GM04504 (cell line): ENCODE measurements around the gene MZF1.
A peak's percentile ranks its signal among the peaks of the same experiment; 100 is the strongest.
"Not testable (repeated sequence)": the region's sequence is repeated elsewhere in the genome, so short reads cannot be mapped to it uniquely, and the experiment has no call there.

Experiments
- DNase-seq: peaks from one replicate; pipeline ENCODE4 v3.0.0-alpha.2; 2012; ENCODE audit warnings: low read depth

Gene MZF1

DNA sequence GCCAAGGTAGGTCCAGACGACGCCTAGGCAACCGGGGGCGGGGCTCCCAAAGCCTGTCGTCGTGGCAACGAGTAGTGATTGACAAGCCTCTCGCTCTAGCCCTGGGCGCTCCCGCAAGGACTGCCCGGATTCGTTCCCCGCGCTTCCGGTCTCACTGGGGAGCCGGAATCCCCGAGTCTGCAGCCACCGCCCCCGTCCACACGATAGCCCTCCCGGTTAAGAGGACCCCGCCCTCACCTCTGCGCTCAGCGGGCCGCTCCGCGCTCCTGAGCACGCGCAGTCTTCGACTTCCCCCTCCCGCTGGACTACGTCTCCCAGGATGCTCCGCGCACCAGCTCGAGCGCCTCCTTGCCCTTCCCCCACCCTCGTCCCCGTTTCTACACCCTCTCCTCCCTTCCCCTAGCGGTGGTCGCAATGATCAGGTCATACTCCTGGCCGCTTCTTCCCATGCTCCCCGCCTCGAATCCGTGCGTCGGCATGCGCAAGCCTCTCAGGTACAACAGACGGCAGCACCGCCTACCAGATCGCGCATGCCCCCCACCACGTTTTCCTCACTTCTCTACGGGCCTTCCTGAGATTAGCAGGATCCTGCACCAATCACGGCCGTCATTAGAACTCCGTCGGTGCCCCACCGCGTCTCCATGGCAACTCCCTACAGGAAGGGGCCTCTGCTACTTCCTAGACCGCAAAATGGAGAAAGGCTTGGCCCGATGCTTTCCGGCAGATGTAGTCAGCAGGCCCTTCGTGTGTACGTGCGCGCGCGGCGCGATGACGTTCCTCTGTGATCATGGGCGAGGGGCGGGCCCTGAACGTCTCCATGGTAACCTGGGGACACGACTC lies at the start of gene MZF1:
MZF1 (minus strand) TSS at position 518 of the 840 bp plus-strand sequence. CDS start 1,946 bp downstream, outside the sequence.
- peak; percentile 100 for DNase-seq

DNA sequence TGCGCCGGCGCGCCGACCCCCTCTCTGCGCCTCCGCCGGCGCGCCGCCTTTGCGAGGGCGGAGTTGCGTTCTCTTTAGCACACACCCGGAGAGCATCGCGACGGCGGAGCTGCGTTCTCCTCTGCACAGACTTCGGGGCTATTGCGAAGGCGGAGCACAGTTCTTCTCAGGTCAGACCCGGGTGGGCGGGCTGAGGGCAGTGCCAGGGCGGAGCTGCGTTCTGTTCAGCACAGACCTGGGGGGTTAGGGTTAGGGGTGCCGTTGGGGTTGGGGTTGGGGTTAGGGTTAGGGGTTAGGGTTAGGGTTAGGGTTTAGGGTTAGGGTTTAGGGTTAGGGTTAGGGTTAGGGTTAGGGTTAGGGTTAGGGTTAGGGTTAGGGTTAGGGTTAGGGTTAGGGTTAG lies 34.1 kb upstream of the MZF1 start:
- not testable (repeated sequence) for DNase-seq

DNA sequence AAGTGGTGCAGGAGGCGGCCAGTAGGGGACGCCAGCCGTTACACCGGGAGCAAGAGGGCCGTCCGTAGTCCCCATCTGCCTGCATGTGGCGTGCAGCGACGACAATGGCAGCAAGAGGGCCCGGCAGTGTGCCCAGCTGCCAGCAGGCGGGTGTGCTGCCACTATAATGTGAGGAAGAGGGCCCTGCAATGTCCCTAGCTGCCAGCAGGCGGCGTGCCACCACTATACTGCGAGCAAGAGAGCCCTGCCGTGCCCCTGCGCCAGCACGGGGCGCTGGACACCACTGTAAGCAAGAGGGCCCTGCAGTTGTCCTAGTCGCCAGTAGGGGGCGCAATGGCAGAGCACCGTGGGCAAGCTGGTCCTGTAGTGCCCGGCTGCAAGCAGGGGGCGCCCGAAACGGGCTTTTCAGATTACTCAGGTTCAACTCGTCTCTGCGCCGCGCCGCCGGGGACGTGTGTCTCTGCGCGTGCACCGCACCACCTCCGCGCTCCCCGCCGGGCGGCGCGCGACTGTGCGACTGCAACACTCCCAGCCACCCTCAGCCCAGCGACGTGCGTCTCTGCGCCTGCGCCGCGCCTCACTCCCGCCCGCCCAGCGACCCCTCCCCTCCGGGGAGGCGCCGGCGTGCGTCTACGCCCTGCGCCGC lies 33.2 kb upstream of the MZF1 start:
- DNase-seq = not testable (repeated sequence)

DNA sequence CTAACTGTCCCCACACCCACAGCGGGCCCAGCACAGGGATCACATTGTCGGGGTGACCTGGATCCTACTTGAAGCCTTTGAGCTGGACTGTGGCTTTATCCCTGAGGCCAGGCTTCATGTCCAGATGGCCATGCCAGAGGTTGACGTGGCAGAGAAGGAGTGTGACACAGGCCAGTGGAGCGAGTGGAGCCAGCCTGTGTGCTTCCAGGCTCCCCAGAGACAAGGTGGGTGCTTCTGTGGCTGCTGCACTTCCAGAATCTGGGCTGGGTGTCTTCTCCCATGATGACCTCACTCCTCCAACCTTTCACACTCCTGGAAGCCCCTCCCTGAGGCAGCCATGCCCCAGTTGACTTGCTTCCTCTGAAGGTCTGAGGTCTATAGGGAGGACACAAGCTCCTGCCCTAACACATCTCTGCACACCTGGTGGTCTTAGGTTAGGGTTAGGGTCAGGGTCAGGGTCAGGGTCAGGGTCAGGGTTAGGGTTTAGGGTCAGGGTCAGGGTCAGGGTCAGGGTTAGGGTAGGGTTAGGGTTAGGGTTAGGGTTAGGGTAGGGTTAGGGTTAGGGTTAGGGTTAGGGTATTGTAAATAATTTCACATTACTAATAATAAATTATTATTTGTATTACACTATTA lies 13.1 kb upstream of the MZF1 start:
- DNase-seq = no peak

DNA sequence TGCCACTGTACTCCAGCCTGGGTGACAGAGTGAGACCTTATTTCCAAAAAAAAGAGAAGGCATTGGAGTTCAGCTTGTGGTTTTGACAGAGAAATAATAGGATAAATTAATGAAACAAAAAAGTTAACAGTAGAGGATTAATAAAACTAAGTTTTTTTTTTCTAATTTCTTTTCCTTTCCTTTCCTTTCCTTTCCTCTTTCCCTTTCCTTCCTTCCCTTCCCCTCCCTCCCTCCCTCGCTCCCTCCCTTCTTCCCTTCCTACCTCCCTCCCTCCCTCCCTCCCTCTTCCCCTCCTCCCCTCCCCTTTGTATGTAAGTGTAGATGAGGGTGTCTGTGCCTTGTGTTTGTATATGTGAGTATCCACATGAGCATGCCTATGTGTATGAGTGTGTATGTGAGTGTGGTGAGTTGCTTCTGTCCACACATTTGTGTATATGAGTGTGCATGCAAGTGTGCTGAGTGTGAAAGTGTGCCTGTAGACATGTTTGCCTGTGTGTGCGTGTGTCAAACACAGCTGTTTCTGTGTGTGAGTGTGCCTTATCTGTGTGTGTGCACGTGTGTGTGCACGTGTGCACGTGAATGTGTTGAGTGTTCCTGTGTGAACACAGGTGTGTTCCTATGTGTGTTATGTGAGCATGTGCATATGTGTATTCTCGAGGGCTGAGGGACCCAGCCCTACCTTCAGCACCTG lies 12.5 kb upstream of the MZF1 start:
- no peak for DNase-seq

DNA sequence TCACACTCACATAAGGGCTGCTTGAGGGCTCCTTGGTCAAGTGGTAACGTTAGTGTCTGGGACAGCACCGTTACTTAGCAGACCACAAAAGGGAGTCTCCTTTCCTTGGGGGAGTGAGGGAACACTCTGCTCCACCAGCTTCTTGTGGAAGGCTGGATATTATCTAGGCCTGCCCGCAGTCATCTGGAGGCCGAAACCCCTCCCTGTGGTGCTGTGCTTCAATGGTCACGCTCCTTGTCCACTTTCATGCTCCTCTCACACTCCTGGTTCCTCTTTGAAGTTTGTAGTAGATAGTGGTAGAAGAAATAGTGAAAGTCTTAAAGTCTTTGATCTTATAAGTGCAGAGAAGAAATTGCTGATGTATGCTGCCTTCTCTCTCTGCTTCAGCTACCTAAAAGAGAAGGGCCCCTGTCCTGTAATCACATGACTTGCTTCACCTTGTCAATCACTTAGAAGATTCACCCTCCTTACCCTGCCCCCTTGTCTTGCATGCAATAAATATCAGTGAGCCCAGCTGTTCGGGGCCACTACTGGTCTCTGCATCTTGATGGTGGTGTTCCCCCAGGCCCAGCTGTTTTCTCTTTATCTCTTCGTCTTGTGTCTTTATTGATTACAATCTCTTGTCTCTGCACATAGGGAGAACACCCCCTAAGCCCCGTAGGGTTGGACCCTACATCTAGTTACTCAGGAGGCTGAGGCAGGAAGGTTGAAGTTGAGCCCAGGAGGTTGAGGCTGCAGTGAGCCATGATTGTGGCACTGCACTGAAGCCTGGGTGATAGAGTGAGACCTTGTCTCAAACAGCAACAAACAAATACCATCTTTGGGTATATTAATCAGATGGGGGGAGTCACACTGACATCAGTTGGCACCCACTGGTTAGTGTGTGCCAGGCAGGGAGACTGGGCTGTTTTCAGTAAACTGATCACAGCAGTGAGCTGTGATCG lies 11.6 kb upstream of the MZF1 start:
- no peak for DNase-seq

DNA sequence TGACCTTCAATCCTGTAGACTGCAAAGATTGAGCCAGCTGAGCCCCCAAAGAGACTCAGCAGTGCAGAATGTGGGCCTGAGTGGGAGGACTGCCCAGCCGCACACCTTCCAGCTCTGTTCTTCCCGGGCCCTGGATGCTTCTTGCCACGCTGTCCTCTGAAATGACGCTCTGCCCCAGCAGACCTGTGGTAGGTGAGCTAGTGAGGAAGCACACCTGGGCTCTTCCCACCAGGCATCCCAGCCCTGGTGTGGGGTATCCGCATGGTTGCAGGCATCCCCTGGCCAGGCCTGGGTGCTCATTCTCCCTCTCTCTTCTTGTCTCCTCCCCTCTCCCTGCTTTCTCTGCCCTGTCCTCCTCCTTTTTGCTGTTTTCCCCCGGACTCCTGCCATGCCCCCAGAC lies 9.8 kb upstream of the MZF1 start:
- no peak for DNase-seq

DNA sequence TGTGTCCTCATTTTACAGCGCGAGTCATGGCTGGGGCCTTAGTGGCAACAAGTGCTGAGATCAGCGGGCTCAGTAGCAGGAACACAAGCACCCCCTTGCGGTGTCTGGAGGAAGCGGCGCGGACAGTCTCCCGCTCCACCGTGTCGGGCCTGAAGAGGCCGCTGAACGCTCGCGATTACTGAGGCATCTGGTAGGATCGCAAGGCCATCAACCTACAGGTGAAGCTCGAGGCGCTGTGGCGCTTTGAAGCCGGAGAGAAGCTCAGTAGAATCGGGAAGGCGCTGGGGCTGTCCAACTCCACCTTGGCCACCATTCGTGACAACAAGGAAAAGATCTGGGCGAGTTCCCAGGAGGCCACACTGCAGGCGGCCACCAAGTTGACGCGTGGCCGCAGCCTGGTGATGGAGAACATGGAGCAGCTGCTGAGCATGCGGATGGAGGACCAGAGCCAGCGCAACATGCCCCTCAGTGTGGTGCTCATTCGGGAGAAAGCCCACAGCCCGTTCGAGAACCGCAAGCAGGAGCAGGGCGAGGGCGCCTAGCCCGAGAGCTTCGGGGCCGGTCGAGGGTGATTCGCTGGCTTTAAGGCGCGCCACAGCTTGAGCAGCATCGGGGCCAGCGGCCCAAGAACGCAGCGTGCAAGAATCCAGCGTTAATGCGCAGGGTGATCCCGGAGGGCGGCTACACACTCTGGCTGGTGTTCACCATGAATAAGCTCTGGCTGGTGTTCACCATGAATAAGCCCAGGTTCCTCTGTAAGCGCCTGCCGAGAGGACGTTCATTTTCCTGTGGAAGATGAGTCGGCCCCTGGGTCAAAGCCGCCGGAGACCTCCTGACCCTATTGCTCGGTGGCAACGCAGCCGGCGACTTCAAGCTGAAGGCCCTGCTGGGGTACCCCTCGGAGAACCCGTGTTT lies 8.3 kb upstream of the MZF1 start:
- peak; percentile 68 for DNase-seq

DNA sequence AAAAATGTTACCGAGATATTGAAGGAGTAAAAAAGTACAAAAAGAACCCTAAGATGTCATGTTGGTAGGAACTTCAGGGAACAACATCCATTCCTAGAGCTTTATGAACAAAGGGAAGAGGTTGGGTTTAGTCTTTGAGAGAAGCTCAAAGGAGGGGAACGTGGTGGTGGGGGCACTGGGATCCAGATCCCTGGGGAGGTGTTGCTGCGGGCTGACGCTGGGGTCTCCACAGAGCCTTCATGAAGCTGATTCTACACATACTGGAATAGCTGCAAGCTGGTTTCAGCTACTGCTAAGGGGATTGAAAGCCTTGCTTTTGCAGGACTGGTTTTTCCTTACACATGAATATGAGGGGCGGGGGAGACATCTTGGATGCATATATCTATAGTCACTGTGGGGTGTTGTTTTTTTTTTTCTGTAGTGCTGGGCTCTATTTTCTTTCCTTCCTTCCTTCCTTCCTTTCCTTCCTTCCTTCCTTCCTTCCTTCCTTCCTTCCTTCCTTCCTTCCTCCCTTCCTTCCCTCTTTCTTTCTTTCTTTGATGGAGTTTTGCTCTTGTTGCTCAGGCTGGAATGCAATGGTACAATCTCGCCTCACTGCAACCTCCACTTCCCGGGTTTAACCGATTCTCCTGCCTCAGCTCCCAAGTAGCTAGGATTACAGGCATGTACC lies 6.5 kb upstream of the MZF1 start:
- DNase-seq = no peak

DNA sequence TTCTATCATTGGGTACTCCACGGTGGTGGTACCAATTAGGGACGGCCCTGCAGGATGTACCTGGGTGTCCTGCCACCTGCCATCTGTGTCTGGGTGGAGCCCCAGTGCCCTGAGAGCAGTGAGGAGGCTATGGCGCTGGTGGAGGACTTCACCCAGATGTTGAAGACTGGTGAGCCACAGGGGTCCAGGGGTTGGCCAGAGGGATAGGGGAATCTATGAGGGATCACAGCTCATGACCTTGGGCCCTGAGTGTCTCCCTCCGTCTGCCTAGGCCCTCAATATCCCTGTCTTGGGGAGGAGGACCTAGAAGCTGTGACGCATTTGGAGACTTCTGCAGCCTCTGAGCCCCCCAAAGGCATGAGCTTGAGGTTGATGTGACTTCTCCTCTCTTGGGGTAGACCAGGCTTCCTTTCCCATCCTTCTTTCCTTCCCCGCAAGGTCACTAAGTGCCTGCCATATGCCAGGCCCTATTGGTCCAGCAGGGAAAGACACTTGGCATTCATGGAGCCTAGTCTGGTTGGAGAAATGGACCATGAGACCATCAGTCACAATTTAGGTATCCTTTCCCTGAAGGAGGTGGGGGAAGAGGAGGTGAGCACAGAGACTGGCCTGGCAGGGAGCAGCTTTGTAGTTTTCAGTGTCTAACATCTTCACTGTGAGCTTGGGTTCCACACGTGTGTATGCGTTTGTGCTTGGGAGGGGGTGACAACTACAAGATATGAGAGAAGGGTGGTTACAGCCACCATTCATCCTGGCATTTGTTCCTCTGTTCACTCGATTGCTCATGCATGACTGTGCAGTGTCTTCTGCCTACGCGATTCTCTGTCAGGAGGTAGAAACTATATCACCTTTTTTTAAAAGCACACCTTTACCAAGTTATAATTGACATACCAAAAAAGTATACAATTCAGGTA lies 5.1 kb upstream of the MZF1 start:
- no peak for DNase-seq

DNA sequence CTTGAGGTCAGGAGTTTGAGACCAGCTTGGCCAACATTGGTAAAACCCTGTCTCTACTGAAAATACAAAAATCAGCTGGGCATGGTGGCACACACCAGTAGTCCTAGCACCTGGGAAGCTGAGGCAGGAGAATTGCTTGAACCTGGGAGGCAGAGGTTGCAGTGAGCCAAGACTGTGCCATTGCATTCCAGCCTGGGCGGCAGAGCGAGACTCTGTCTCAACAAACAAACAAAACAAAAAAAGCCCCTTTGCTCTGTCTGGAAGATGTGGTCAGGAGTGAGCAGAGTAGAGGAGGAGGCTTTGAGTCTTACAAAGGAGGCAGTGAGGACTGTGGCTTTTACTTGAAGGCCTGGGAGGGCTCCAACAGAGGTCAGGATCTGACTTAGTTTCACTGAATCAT lies 4.4 kb upstream of the MZF1 start:
- DNase-seq = not testable (repeated sequence)

DNA sequence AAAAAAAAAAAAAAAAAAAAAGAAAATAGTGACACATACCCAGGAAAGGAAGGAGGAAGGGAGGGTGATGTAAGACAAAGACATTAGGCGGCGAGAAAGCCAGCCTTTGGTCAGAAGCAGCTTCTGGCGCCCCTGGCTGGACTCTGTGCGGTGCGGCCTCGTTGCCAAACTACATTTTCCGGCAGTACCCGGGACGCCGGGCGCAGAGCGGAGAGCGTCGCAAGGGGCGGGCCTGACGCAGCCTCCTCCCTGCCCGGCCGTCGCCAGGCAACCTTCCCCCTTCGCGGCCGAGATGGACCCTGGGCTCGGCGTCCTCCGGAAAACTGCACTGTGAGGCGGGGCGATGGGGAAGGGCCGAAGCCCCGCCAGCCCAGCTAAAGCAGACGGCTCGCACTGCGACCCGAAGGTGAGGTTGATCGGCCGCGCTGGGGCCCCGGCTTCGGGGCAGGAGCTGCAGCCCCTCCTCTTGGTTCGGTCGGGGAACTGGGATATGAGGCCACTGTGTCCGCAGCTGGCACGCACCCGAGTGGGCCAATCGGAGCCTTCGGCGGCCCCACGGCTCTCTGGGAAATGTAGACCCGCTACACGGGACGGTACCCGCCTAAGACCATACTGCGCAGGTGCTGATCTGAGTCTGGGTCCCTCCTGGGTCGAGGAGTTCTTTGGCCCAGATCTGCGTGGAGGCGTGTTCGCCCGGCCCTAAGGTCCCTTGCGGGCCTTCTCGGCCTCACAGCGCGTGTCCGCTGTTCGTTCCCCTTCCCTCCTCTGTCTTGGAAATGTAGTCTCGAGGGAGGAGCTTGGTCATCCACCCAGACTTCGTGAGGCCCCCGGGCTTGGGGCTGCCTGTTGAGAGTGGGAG lies 2.3 kb upstream of the MZF1 start:
- DNase-seq = peak; percentile 79

DNA sequence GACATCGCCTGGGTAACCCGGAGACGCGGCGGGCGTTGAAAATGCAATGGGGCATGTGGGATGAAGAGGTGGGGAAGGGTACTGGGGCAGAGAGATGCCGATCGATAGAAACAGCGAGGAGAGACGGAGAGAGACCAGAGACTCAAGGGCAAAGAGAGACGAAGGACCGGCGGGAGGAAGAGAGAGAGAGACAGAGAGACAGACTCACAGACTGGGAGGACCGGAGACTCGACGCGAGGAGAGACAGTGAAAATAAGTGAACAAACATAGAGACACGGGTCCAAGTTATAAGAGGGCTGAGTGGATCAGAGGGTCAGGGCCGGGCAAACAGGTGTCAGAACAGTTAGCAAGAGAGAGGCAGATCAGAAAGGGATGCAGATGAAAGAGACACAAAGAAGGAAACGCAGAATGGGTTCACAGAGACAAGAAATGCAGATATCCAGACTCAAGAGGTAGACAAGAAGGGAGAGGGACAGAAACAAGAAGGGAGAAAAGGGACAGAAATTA lies 576 bp upstream of the MZF1 start:
- DNase-seq = no peak

DNA sequence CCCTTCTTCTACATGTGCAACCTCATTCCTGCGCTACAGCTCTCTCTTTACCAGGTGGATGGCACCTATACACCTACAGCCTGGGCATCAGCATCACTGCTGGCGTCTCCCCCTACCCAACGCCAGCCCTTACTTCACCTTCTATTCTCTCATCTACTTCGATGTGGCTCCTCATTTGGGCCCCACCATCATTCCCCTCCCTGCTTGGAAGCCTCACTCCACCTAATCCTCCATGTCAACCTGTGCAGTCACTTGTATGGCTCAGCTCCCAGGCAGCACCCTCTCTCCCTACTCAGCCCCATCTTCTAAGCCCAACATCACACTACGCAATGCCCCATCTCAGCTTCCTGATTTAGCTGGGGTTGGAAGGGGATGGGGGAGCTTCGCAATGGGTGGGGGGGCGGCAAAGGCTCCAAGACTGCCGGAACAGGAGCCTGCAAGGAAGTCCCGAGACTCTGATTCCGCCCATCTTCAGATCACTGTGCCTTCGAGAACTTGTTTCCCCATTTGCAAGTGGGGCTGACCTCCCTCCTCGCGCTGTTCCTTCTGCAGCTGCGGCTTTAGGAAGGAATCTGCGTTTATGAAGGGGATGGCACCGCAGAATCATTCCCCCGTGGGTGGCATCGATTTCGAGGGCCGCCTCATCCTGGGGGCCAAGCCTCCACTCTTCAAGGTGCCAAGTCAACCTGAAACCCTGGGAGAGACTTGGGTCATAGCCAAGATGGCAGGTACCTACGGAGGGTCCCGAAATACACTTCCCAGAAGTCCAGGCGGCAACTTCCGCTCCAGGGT lies 913 bp downstream of the MZF1 start:
- no peak for DNase-seq

DNA sequence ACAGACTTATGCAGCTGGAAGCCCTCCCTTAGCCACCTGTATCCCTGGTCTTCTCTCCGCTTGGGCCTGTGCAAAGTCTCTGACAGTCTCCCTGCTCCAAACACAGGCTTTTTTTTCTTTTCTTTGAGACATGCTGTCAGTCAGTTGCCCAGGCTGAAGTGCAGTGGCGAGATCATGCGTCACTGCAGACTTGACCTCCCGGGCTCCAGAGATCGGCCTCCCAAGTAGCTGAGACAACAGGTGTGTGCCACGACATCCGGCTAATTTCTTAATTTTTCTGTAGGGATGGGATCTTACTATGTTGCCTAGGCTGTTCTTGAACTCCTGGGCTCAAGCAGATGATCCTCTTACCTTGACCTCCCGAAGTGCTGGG lies 1.6 kb downstream of the MZF1 start:
- no peak for DNase-seq

DNA sequence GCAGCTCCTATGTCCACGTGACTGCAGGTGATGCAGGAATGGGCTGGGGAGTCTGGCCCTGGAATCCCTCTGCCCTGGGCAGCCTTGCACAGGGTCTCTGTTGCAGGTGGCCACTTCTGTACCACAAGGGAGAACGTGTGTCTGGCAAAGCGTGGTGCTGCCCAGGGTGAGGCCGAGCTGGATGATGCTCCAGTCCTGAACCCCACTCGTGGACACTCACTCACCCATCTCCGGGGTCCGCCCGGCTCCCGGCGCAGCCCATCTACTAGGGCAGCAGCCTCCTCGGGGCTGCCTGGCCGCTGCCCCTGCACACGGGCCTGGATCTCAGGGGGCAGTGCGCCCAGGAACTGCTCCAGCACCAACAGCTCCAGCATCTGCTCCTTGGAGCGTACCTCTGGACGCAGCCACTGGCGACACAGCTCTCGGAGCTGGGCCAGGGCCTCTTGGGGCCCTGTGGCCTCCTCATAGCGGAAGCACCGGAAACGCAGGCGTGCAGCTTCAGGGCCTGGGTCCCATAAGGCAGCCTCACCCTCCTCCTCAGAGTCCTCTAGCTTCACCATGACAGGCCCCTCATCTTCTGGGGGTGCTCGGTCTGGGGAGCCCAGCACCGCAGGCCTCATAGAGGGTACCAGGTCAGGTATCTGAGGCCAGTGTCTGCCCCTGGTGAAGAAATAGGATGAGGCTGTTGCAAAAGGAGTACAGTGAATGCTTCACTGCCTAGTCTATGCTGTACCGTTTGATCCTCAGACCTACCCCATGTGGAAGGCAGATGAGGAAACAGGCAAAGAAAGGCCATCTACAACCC lies 2.2 kb downstream of the MZF1 start:
- DNase-seq = no peak
